Left lung (tissue), 10 donors: ENCODE data around the gene SRP14. TPM values are rescaled to one million over a fixed set of nuclear protein-coding genes. Genes with fewer than 3 reads are reported as not detected.
"Not testable (repeated sequence)": the region's sequence is repeated elsewhere in the genome, so short reads cannot be mapped to it uniquely, and the experiment has no call there.

ENCODE experiments used
- ATAC-seq: fragments of 200-7000 bp; cut with Tn5 transposase; one replicate; pipeline ENCODE4 v1.9.1; 2020; ENCODE audit warnings: moderate library complexity
- DNase-seq, 4 donors: peaks; one replicate each; pipeline ENCODE4 v3.0.0-alpha.2; 2013 to 2020
- H3K27ac ChIP-seq, 2 donors: fragments of 200-600 bp; sonication (generic) in 1 of 2; one replicate each; pipeline versions ENCODE4 v1.5.0 to v1.8.0; 2020 to 2021
- H3K27me3 ChIP-seq, 2 donors: fragments of 200-600 bp; sonication (generic) in 1 of 2; one replicate each; pipeline versions ENCODE4 v1.5.0 to v1.8.0; 2020 to 2021
- H3K36me3 ChIP-seq, 2 donors: fragments of 200-600 bp; sonication (generic) in 1 of 2; one replicate each; pipeline versions ENCODE4 v1.5.0 to v1.8.0; 2020 to 2021
- H3K4me1 ChIP-seq, 2 donors: fragments of 200-600 bp; one replicate each; pipeline ENCODE4 v1.8.0; 2021
- H3K4me3 ChIP-seq, 2 donors: fragments of 200-600 bp; sonication (generic) in 1 of 2; one replicate each; pipeline versions ENCODE4 v1.5.0 to v1.8.0; 2020 to 2021; ENCODE audit warnings: mild to moderate bottlenecking in 1 of 2
- H3K9me3 ChIP-seq, 2 donors: fragments of 200-600 bp; sonication (generic) in 1 of 2; one replicate each; pipeline versions ENCODE4 v1.5.0 to v1.8.0; 2020 to 2021
- CTCF ChIP-seq, 2 donors: fragments of 200-600 bp; sonication (generic) in 1 of 2; IDR thresholded peaks; one replicate each; pipeline versions ENCODE4 v1.5.0 to v1.8.0; 2021; ENCODE audit warnings: antibody characterized with exemption in 2 of 2
- intact Hi-C, 2 donors: fragments of 100-400 bp; cut with DNase I; formaldehyde crosslinking; loops; one replicate each; pipeline versions ENCODE4 v1.11.2 to v1.14.2; 2022
- polyA plus RNA-seq, 6 donors: library from polyadenylated mRNA; unstranded; fragments of 120-200 nt; gene quantifications; one replicate each; pipeline ENCODE4 v1.2.1, GENCODE V29; 2013; ENCODE audit not compliant: insufficient read length in 6 of 6
- total RNA-seq, 2 donors: library from RNA; stranded (reverse); fragmentation: NEBNext Ultra II Directional; extraction: Animal tissue kit (Norgen Biotek cat#: 25700); gene quantifications; one replicate each; pipeline ENCODE4 v1.2.1, GENCODE V29; 2021
- donor health status: DM: no; HTN: yes; CAD: no.
- donor health status: DM: no; HTN: no; CAD: no.

The SRP14 gene
- total and polyA plus RNA-seq, 8 donors: 159 to 541 (median 505) TPM

GRCh38 chr15:40028853-40029252, 10.1 kb downstream of the SRP14 start:
- Histone ChIP-seq H3K27ac (peak overlapping the region; percentile 15 to 60), H3K27me3 (no peaks in the 10 kb centered on the region), H3K4me3 (no peak overlapping the region), H3K36me3 (peaks cover 0 to 95% of the 10 kb centered on the region in 2 donors), H3K9me3 (no peaks in the 10 kb centered on the region), H3K4me1 (no peaks in the 10 kb centered on the region)
- no peak for TF ChIP-seq CTCF (IDR thresholded peaks at IDR 0.05)
- ATAC-seq: no peak
- no peak for DNase-seq
- intact Hi-C loops: no loop called here

- intact Hi-C loops: no loop called here
- no peak for TF ChIP-seq CTCF (IDR thresholded peaks at IDR 0.05)
- H3K27ac ChIP-seq: peak overlapping the region; percentile 15 to 60
- no peaks in the 10 kb centered on the region for H3K27me3 ChIP-seq
- H3K4me3 ChIP-seq: no peak overlapping the region
- no peaks in the 10 kb centered on the region for H3K9me3 ChIP-seq
- peaks cover 0 to 95% of the 10 kb centered on the region in 2 donors for H3K36me3 ChIP-seq
- DNase-seq (no peak), ATAC-seq (no peak)
- no peaks in the 10 kb centered on the region for H3K4me1 ChIP-seq
These were observed 10.8 kb downstream of the SRP14 start for GRCh38 chr15:40028193-40028592.

- Histone ChIP-seq H3K4me3 (no peak overlapping the region), H3K27me3 (no peaks in the 10 kb centered on the region), H3K36me3 (peaks cover 0 to 100% of the 10 kb centered on the region in 2 donors), H3K9me3 (peaks cover 0 to 16% of the 10 kb centered on the region in 2 donors), H3K27ac (no peak overlapping the region), H3K4me1 (no peaks in the 10 kb centered on the region)
- DNase-seq (no peak), ATAC-seq (no peak)
- TF ChIP-seq CTCF (IDR thresholded peaks at IDR 0.05): no peak
- intact Hi-C loops: no loop called here
These were observed 22.6 kb downstream of the SRP14 start for GRCh38 chr15:40016224-40016865.

DNA sequence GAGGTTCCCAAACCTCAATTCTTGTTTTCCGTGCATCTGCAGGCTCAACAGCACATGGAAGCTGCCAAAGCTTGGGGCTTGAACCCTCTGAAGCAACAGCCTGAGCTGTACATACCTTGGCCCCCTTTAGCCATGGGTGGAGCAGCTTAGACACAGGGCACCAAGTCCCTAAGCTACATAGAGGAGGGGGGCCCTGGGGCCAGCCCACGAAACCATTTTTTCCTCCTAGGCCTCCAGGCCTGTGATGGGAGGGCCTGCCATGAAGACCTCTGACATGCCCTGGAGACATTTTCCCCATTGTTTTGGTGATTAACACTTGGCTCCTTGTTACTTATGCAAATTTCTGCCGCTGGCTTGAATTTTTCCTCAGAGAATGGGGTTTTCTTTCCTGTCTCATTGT, 24.6 kb downstream of the SRP14 start:
- no peak for DNase-seq
- Histone ChIP-seq H3K9me3 (peaks cover 0 to 16% of the 10 kb centered on the region in 2 donors), H3K4me1 (no peaks in the 10 kb centered on the region), H3K36me3 (peaks cover 0 to 100% of the 10 kb centered on the region in 2 donors), H3K4me3 (no peak overlapping the region), H3K27me3 (no peaks in the 10 kb centered on the region), H3K27ac (no peak overlapping the region)
- TF ChIP-seq CTCF (IDR thresholded peaks at IDR 0.05): no peak
- intact Hi-C loops: no loop called here
- no peak for ATAC-seq

- peaks cover 0 to 100% of the 10 kb centered on the region in 2 donors for H3K36me3 ChIP-seq
- DNase-seq: not testable (repeated sequence)
These were observed 25.6 kb downstream of the SRP14 start for GRCh38 chr15:40013372-40013771.

DNA sequence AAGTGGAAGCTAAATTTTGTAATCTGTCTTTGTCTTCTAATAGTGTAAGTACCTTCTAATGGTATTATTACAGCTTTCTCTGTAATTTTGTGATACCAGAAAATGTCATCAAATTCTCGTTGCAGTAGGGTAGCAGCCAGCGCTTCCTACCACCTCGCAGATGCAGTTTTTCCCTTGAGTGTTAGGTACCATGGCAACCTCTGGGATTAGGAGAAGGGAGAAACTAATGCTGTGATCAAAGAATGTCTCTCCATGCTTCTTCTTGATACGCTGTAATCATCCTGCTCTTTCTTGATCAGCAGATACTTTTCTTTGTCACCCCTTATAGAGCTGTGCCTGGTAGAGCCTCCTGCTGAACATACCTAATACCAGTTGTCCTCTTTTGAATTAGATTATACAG, 27.7 kb downstream of the SRP14 start:
- H3K4me3 ChIP-seq: no peak overlapping the region
- no peak overlapping the region for H3K27ac ChIP-seq
- H3K36me3 ChIP-seq: peaks cover 0 to 99% of the 10 kb centered on the region in 2 donors
- no peaks in the 10 kb centered on the region for H3K4me1 ChIP-seq
- no peak for DNase-seq
- peaks cover 0 to 16% of the 10 kb centered on the region in 2 donors for H3K9me3 ChIP-seq
- no peak for TF ChIP-seq CTCF (IDR thresholded peaks at IDR 0.05)
- no peak for ATAC-seq
- intact Hi-C loops: no loop called here
- no peaks in the 10 kb centered on the region for H3K27me3 ChIP-seq

More at GRCh38 chr15:40013372-40013771, 25.6 kb downstream of the SRP14 start:
- intact Hi-C loops, H3K27ac ChIP-seq, ATAC-seq, H3K4me1 ChIP-seq, H3K27me3 ChIP-seq, H3K4me3 ChIP-seq: not testable (repeated sequence)
- H3K9me3 ChIP-seq: peaks cover 0 to 16% of the 10 kb centered on the region in 2 donors
